NCI-H526 (cell line): ENCODE measurements around the gene INTS7.
"Not testable (repeated sequence)": the region's sequence is repeated elsewhere in the genome, so short reads cannot be mapped to it uniquely, and the experiment has no call there.

Source experiments
- DNase-seq, 2 experiments: peaks; one replicate each; lab custom pipeline; 2025; lab: John Stamatoyannopoulos, UW

INTS7 gene

DNA sequence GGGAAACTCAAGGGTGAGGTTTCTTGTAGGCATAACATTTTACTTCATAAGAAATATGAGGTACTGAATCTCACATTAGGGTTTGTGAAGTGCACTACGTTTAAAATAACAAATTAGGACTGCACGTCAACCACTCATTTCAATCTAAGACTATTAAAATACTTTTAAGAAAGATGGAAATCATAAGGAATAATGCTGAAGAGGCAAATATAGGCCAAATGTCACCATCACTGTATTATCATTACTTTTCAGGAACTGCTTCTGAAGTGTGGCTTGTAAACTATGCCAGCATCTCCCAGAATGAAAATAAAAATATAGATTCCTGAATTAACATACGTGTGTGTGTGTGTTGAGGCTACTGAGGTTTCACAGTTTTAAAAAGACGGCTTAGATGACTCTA is 56.8 kb downstream of the INTS7 start:
- DNase-seq, result no peak

DNA sequence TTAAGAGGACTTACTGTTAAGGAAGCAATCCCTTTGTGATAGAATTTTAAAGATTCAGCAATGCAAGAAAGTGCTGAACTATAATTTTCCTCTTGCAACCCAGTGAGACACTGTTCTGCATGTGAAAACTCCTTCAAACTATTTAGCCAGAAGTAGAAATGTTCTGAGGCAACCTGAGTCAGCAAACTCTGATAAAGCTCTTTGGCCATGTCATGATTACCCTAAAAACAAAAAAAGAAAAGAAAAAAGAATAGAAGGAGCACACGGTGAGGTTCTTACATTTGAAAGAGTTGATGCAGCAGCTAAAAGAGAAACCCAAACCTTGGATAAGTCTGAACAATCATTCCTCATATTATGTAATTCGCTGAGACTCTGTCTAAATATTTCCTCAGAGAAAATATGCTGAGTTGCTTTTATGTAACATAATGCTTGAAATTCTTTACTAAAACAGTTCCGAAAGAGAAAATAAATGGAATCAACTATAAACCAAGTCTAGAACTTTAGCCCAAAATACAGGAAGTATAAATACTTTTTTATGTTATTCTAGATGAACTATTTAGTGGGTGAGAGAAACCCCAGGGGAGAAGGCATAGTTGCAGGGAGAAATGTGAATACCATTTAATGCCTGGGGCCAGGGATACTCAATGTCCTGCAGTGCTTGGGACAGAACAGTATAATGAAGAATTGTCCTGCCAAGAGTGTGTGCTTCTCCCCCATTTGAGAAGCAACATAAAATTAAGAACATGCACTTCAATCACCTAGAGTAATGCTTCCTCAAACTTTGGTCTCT is 60.0 kb downstream of the INTS7 start:
- no peak for DNase-seq

DNA sequence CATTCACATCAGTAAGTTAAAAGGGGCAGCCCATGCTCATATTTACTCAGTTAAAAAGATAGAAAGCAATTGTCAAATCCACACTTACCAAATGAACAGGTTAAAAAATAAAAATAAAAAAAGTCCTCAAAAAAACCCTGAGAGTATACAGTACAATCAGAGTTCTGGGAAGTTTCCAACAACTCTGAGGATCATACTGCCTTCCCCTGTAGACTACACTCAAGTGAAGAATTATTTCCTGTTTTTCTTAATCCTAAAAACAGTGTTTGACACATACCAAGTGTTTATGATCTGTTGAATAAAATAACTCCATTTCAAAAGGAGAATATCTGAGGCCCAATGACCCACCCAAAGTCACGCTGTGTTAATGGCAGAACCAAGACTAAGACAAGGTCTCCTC is 61.8 kb downstream of the INTS7 start:
- no peak for DNase-seq

DNA sequence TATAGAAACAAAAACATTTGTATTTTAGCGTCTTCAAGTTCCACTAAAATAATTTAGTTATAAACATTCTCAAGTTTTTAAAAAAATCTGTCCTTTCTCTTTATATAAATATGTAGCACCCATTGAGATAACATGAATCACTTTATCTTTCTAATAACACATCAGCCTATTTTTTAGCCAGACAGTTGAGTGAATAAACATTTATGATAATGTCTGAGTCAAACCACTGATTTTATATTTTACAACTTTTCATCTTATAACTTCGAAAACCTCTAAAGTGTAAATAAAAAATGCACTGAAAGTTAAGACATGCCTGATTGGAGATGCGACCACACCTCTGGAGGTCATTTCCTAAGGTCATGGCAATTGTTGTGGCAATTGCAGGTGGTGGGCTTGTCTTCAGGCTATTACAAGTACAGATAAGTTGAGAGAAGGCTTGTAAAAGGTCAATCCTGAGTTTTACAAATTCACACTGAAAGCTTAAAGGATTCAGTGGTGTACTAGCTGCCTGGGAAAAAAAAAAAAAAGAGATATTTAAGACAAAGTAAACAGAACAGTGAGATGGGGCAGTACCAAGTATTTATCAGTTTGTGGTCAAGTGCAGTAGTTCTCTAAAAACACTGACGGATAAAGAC is 67.0 kb downstream of the INTS7 start:
- no peak for DNase-seq

DNA sequence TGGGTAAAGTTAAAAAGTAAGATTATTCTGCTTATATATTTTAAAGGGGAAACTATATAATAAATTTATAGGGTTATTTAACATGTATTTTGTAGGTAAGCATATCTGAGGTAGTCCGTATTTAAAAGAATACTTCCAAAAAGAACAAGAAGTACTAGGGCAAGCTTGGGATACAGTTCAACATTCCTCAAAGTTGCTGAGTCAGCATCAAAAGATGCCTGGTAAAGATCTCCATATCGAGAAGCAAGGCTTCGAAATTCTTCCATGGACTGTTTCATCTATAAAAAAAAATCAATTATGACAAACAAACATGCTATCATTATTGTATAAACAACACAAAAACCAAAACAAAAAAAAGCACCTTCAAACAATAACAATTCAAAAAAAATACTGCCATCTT is 67.7 kb downstream of the INTS7 start:
- no peak for DNase-seq

DNA sequence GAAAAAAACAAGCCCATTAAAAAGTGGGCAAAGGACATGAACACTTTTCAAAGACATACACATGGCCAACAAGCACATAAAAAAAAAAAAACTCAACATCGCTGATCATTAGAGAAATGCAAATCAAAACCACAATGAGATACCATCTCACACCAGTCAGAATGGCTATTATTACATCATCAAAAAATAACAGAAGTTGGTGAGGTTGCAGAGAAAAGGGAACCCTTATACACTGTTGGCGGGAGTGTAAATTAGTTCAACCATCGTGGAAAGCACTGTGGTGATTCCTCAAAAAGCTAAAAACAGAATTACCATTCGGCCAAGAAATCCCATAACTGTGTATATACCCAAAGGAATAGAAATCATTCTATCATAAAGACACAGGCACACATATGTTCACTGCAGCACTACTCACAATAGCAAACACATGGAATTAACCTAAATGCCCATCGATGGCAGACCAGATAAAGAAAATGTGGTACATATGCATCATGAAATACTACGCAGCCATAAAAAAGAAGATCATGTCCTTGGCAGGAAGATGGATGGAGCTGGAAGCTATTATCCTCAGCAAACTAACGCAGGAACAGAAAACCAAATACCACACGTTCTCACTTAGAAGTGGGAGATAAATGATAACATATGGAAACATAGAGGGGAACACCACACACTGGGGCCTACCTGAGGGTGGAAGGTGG is 70.1 kb downstream of the INTS7 start:
- no peak for DNase-seq

DNA sequence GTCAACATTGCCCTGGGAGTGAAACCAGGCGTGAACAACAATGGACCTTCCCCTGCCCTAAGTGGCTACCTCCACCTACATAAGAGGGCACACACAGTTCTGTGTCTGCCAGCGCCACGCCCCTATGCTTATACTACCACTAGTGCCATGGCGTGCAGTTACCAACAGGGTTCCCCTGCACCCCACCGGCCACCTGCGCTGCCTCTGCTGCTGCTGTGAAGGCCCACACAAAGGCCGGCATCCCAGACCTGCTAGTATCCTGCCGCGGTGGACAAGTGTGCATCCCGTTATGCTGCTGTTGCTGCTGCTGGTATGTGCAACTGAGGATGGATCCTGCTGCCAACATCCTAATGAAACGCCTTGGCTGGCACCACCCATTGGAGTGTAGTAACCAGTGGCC is 75.7 kb downstream of the INTS7 start:
- DNase-seq, result no peak

DNA sequence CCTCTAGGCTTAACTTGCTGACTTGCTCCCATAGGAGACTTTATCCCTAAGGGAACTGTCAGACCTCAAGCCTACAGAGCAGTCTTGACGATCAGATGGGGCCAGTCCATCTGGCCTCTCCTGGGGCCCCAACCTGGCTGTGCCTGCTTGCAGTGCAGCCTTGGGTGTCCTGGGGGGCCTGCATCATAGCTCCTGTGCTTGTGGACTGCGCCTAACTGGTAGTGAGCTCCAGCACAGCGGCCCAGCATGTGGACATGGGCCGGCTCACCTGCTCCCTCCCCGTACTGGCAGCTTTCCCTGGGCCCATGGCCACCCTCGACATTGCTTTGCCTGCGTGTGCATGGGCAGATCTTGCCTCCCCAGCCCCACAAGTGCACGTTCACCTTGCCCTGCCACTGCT is 76.1 kb downstream of the INTS7 start:
- no peak for DNase-seq

DNA sequence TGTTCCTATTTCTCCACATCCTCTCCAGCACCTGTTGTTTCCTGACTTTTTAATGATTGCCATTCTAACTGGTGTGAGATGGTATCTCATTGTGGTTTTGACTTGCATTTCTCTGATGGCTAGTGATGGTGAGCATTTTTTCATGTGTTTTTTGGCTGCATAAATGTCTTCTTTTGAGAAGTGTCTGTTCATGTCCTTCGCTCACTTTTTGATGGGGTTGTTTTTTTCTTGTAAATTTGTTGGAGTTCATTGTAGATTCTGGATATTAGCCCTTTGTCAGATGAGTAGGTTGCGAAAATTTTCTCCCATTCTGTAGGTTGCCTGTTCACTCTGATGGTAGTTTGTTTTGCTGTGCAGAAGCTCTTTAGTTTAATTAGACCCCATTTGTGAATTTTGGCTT is 81.3 kb downstream of the INTS7 start:
- DNase-seq, result not testable (repeated sequence)

DNA sequence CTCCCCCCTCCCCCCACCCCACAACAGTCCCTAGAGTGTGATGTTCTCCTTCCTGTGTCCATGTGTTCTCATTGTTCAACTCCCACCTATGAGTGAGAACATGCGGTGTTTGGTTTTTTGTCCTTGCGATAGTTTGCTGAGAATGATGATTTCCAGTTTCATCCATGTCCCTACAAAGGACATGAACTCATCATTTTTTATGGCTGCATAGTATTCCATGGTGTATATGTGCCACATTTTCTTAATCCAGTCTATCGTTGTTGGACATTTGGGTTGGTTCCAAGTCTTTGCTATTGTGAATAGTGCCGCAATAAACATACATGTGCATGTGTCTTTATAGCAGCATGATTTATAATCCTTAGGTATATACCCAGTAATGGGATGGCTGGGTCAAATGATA is 81.8 kb downstream of the INTS7 start:
- DNase-seq, result not testable (repeated sequence)

DNA sequence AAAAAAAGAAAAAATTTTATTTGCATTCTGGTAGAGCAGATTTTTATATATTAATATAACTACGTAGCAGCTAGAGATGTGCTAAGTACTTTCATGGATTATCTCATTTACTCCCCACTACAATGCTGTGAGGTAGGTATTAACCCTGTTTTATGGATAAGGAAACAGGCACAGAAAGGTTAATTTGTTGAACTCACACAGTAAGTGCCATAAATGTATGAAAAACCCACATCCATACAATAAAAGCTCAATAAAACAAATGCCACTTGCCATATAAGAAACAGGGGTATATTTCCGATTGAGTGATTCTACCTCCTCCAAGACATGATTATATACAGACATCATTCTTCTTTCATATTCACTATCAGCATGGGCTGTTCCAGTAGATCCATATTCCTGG is 83.1 kb downstream of the INTS7 start:
- no peak for DNase-seq

DNA sequence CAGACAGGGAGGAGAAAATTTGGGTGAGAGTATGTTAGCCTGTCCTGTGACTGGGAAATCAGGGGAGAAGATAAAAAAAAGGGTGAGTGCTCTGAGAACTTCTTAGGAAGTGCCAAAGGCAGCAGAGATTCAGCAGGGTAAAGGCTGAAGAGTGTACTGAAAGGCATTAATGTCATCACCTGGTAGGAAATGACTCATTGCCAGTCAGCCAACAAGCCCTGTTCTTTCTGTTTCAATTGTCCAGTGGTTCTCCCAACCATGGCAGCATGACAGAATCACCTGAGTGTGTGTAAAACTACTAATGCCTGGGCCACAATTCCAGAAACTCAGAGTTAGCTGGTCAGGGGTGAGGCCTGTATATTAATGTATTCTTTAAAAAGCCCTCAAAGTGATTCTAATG is 83.5 kb downstream of the INTS7 start:
- DNase-seq, result no peak

DNA sequence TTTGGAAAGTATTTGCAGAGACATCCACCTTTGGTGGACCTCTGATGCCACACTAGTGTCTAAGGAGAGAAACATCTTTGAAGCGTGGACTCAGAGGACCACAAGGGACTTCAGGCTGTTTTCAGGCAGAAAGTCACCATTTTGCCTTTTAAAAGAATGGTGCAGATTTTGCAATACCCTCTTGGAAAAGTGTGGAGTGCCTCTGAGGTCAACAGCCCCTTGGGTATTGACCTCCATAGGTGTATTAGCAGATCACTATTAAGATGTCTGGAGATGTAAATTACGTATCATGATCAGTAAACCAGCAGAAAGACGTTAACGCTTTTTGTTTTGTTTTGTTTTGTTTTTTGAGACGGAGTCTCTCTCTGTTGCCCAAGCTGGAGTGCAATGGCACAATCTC is 87.0 kb downstream of the INTS7 start:
- no peak for DNase-seq

DNA sequence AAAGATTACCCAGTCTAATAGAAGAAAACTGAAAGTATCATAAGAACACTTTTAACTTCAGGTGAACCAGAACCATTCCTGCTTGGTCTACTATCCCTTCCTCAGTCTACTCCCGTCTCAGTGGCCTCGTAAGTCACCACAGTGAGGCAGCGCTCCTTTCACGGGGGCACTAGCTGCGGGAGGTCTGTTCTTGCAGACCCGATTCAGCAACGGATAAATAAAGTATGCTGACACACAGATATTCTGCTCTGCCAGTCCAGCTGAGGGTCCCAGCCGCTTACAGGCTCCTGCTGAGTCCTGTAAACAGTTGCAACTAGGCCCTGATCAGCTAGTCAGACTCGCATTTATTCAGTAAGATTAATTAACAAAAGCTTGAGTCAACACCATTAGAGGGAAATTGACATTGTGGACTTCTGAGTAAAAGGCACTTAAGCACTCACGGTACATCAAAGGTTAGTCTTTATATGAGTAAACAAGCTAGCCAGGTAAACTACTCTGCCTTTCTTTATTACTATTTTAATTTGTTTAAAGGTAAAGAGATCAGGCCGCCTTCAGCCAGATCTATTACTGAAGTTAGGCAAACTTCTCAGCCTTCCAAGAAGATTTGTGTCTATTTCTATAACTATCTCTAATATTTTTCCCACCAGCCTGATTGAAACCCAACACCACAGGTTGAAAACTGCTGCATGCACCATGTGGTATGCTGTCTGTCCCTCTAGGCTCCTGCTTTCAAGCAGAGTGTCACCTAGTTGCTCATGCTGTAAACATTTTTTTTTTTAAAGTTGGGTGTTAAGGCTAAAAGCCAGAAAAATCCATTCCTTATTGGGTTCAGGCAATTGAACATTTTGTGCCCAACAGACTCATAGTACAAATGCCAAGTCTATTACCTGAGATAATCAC is 87.7 kb downstream of the INTS7 start:
- no peak for DNase-seq

DNA sequence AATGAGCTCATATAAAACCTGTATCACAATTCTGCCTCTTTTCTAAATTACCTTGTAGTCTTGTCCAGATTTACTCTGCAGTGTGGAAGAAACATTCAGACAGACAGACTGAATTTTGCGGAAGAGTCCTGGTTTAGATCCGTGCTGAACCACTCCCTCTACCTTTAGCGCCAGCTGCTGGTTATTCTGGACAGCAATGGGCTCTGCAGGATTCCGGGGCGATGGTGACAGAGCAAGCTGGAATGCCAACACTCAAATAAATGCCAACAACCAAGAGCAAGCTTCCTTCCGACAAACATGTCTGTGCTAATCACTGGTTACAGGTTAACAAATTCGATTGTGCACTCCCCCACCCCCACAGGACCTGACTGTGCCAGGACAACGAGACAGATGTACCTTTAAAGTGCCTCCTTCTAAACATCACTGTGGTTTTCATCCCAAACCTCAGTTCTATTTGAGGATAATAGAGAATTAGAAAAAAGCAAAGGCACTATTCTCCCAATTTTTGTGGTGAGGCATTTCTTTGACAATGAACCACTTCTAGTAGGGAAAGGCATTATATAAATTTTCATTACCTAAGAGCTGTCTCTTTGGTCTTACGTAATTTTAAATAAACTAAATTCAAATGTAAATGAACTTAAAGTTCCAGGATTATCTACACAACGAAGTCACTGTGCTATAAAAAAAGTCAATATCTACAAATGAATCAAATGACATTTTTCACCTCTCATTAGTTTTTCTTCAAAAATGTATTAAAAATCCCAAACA is 90.4 kb downstream of the INTS7 start:
- DNase-seq, result no peak

DNA sequence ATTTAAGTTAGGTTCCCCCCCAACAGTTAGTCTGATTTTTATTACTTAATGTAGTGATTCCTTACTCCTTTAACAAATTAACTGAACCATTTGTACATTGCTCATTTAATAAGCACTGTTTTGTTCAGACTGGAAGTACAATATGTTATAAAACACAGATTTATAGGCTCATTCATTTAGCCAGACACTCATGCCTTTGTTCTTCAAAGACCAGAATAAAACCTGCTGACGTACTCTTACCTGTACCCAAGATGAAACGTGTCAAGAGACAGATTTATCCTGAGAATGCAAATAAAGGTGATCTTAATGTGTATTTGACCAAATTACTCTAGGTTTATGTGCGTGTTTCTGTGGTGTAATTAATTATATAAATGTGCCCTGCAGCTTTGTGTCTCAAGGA is 92.8 kb downstream of the INTS7 start:
- DNase-seq, result no peak

DNA sequence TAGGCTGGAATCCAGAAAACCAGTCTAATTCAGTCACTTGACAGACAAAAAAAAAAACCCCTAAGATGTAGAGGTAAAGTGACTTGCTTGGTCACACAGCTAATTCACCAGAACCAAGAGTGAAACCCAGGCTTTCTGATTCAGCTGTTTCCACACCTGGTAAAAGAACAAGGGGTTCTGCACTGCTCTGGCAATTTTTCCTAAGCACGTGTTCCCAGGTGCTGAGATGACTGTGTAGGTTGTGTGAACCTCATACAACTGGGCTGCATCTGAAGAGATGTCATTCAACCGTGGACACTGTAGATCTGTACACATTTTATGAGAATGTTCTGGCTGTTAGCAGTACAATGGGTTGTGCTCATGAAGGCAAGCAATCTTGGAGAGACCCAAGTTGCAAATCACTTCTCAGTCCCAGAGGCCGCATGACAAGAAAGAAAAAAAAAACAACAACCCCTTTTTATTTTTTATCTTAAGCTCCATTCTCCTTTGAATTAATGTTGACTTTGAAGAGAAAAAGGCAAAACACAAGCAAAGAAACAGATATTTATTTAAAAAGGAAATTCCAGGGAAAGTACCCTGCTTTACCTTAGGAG is 95.4 kb downstream of the INTS7 start:
- no peak for DNase-seq

DNA sequence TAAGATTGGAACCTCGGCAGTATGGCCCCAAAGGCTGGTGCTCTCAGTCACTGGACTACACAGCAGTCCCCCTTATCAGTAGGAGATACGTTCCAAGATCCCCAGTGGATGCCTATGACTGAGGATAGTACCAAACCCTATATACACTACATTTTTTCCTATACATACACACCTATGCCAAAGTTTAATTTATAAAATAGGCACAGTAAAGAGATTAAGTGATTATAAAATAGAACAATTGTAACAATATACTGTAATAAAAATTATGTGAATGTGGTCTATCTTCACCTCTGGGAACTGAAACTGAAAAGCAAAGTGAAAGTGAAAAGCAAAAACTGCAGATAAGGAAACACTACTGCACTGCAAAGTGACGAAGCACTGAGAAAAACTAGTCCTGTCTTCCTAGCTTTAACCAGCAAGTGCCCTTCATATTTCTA is 96.8 kb downstream of the INTS7 start:
- DNase-seq, result no peak

DNA sequence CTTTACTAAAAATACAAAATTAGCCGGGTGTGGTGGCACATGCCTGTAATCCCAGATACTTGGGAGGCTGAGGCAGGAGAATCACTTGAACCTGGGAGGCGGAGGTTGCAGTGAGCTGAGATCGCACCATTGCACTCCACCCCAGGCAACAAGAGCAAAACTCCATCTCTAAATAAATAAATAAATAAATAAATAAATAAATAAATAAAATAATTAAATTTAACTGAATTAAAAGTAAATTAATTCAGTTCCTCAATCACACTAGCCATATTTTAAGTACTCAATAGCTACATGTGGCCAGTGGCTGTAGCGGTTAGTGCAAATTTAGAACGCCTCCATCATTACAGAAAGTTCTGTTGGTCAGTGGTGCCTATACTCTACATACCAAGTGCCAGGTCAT is 97.9 kb downstream of the INTS7 start:
- DNase-seq, result not testable (repeated sequence)

DNA sequence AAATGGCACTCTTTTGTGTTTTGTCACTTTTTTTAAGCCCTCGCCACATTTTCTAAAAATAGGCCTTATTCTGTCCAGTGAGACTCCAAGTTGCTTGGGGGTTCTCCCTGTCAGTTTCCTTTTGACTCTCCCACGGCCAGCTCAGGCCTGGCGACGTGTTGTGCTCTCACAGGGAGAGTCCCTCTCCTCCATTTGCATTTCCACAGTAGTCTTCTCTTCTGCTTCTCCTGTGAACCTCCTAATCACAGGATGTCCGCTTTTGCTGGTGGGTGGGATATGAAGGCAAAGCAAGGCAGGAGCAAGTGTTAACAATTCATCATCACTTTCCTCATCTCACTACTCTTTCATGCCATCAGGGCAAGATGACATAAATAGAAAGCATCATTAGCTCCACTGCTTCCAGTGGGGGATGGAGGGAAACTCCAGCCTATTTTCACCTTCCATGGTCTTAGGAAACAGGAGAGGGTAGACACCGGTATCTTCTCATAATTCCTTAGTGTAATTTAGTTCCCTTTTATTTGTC is 99.8 kb downstream of the INTS7 start:
- DNase-seq, result no peak
